ENCODE measurements around the gene DPP7.

GRCh38 chr9:137096785-137097546 lies 17.6 kb downstream of the DPP7 start:
- TF ChIP-seq CTCF (IDR thresholded peaks at IDR 0.05): no peak
- no peak for TF ChIP-seq POLR2A (IDR thresholded peaks at IDR 0.05)

Data from upper lobe of left lung (tissue), 4 donors.